SK-N-SH treated with all-trans-retinoic acid at 6 μM for 48 hours (cell line): ENCODE data around the gene CDK11B.

Experiments used
- ATAC-seq: fragments of 200-7000 bp; cut with Tn5 transposase; 3 replicates; pipeline ENCODE4 v1.9.1; 2020; ENCODE audit warnings: mild to moderate bottlenecking, moderate library complexity
- ARNTL ChIP-seq: fragments of 450-650 bp; formaldehyde crosslinking; IDR thresholded peaks from 2 replicates; pipeline ENCODE4 v1.5.0; 2020; ENCODE audit warnings: low read depth, mild to moderate bottlenecking, moderate library complexity, borderline replicate concordance
- BACH2 ChIP-seq: fragments of 250-450 bp; sonication (Bioruptor Pico); IDR thresholded peaks from 2 replicates; pipeline ENCODE4 v1.9.0; 2021; ENCODE audit warnings: mild to moderate bottlenecking, borderline replicate concordance
- CREB5 ChIP-seq: fragments of 250-450 bp; sonication (Bioruptor Pico); IDR thresholded peaks from 2 replicates; pipeline ENCODE4 v1.5.1; 2020; ENCODE audit warnings: low read depth, mild to moderate bottlenecking, moderate library complexity
- CSDC2 ChIP-seq: fragments of 250-450 bp; sonication (Bioruptor Pico); IDR thresholded peaks from 2 replicates; pipeline ENCODE4 v1.5.0; 2020; ENCODE audit warnings: mild to moderate bottlenecking, moderate library complexity
- CSRNP3 ChIP-seq: fragments of 250-450 bp; sonication (Bioruptor Pico); IDR thresholded peaks from 2 replicates; pipeline ENCODE4 v1.5.1; 2021; ENCODE audit warnings: mild to moderate bottlenecking, moderate library complexity
- GLIS3 ChIP-seq: fragments of 250-450 bp; sonication (Bioruptor Pico); IDR thresholded peaks from 2 replicates; pipeline ENCODE4 v1.5.0; 2020; ENCODE audit warnings: mild to moderate bottlenecking, moderate library complexity
- ISL1 ChIP-seq: fragments of 250-450 bp; sonication (Bioruptor Pico); IDR thresholded peaks from 2 replicates; pipeline ENCODE4 v2.1.2; 2022; ENCODE audit warnings: mild to moderate bottlenecking, moderate library complexity
- OSR1 ChIP-seq: fragments of 250-450 bp; sonication (Bioruptor Pico); IDR thresholded peaks from 2 replicates; pipeline ENCODE4 v1.8.0; 2022; ENCODE audit warnings: moderate library complexity, mild to moderate bottlenecking, inconsistent platforms
- PATZ1 ChIP-seq: fragments of 250-450 bp; sonication (Bioruptor Pico); IDR thresholded peaks from 2 replicates; pipeline ENCODE4 v1.8.0; 2020; ENCODE audit warnings: mild to moderate bottlenecking, moderate library complexity, borderline replicate concordance
- POU6F1 ChIP-seq: fragments of 250-450 bp; sonication (Bioruptor Pico); IDR thresholded peaks from 2 replicates; pipeline ENCODE4 v1.8.0; 2021; ENCODE audit warnings: low read depth, mild to moderate bottlenecking, moderate library complexity, borderline replicate concordance
- PPARA ChIP-seq: fragments of 250-450 bp; sonication (Bioruptor Pico); IDR thresholded peaks from 2 replicates; pipeline ENCODE4 v1.5.0; 2020; ENCODE audit warnings: mild to moderate bottlenecking, borderline replicate concordance
- RARB ChIP-seq: fragments of 250-450 bp; sonication (Bioruptor Pico); IDR thresholded peaks from 2 replicates; pipeline ENCODE4 v1.8.0; 2021; ENCODE audit warnings: mild to moderate bottlenecking, moderate library complexity
- SNAI2 ChIP-seq: fragments of 250-450 bp; sonication (Bioruptor Pico); IDR thresholded peaks from 2 replicates; pipeline ENCODE4 v1.5.0; 2020; ENCODE audit warnings: mild to moderate bottlenecking, moderate library complexity
- TCF4 ChIP-seq: fragments of 250-450 bp; sonication (Bioruptor Pico); IDR thresholded peaks from 2 replicates; pipeline ENCODE4 v1.8.0; 2021; ENCODE audit warnings: mild to moderate bottlenecking, moderate library complexity, borderline replicate concordance
- TOX ChIP-seq: fragments of 250-450 bp; sonication (Bioruptor Pico); IDR thresholded peaks from 2 replicates; pipeline ENCODE4 v1.8.0; 2021; ENCODE audit warnings: mild to moderate bottlenecking, moderate library complexity, borderline replicate concordance
- ZC3H10 ChIP-seq: fragments of 250-450 bp; sonication (Bioruptor Pico); IDR thresholded peaks from 2 replicates; pipeline ENCODE4 v1.5.1; 2021; ENCODE audit warnings: mild to moderate bottlenecking, moderate library complexity
- ZFP3 ChIP-seq: fragments of 250-450 bp; sonication (Bioruptor Pico); IDR thresholded peaks from 2 replicates; pipeline ENCODE4 v1.5.0; 2020; ENCODE audit warnings: mild to moderate bottlenecking, moderate library complexity
- ZFP30 ChIP-seq: fragments of 450-650 bp; formaldehyde crosslinking; IDR thresholded peaks from 2 replicates; pipeline ENCODE4 v1.5.0; 2022; ENCODE audit warnings: mild to moderate bottlenecking, moderate library complexity
- ZNF565 ChIP-seq: fragments of 450-650 bp; formaldehyde crosslinking; conservative IDR thresholded peaks from 2 replicates; pipeline ENCODE4 v1.5.0; 2020; ENCODE audit warnings: low read depth, mild to moderate bottlenecking, moderate library complexity
- ZNF70 ChIP-seq: fragments of 450-650 bp; formaldehyde crosslinking; IDR thresholded peaks from 2 replicates; pipeline ENCODE4 v1.5.0; 2020; ENCODE audit warnings: mild to moderate bottlenecking, moderate library complexity
- ZNF8 ChIP-seq: fragments of 450-650 bp; formaldehyde crosslinking; IDR thresholded peaks from 2 replicates; pipeline ENCODE4 v1.5.0; 2020; ENCODE audit warnings: mild to moderate bottlenecking, moderate library complexity

Gene CDK11B

GRCh38 chr1:1599030-1599934 lies 59.5 kb downstream of the CDK11B start:
- ATAC-seq: peak; percentile 9; the same call in 1 of the 3 replicates
- TF ChIP-seq RARB (CRISPR knock-in tag) (no peak), TOX (CRISPR knock-in tag) (no peak), ARNTL (CRISPR knock-in tag) (no peak), ZNF70 (CRISPR knock-in tag) (no peak), ZC3H10 (CRISPR knock-in tag) (no peak), GLIS3 (CRISPR knock-in tag) (no peak), CSRNP3 (CRISPR knock-in tag) (no peak), TCF4 (no peak), ZFP30 (CRISPR knock-in tag) (no peak), ZFP3 (CRISPR knock-in tag) (no peak), PATZ1 (CRISPR knock-in tag) (no peak), SNAI2 (CRISPR knock-in tag) (no peak), ZNF565 (CRISPR knock-in tag) (no peak)

GRCh38 chr1:1598720-1599029 lies 60.1 kb downstream of the CDK11B start:
- ATAC-seq: no peak
- TF ChIP-seq BACH2: no peak
- no peak for TF ChIP-seq OSR1 (CRISPR knock-in tag)
- no peak for TF ChIP-seq POU6F1 (CRISPR knock-in tag)
- TF ChIP-seq ZNF565 (CRISPR knock-in tag): no peak
- no peak for TF ChIP-seq ZNF70 (CRISPR knock-in tag)
- TF ChIP-seq CREB5 (CRISPR knock-in tag): no peak
- TF ChIP-seq TOX (CRISPR knock-in tag): no peak
- no peak for TF ChIP-seq PPARA (CRISPR knock-in tag)
- TF ChIP-seq ZNF8 (CRISPR knock-in tag): no peak
- TF ChIP-seq ISL1 (CRISPR knock-in tag): no peak
- TF ChIP-seq GLIS3 (CRISPR knock-in tag): no peak
- TF ChIP-seq TCF4: no peak
- TF ChIP-seq CSDC2: no peak
- TF ChIP-seq SNAI2 (CRISPR knock-in tag): no peak
- no peak for TF ChIP-seq ZFP30 (CRISPR knock-in tag)
- no peak for TF ChIP-seq ZC3H10 (CRISPR knock-in tag)

GRCh38 chr1:1598051-1598719 lies 60.6 kb downstream of the CDK11B start:
- no peak for ATAC-seq
- no peak for TF ChIP-seq SNAI2 (CRISPR knock-in tag)
